Measurements from ENCODE around the gene FAM3B. TPM values are rescaled to one million over a fixed set of nuclear protein-coding genes. Genes with fewer than 3 reads are reported as not detected.

Gene FAM3B
- total RNA-seq, 2 donors from 2014 or later: 1.5 to 11.8 TPM

GRCh38 chr21:41374867-41375533, 58.4 kb downstream of the FAM3B start:
- H3K36me3 ChIP-seq: no peaks in the 10 kb centered on the region
- H3K27me3 ChIP-seq (replicated peaks; ENCODE audit: insufficient read depth): no peaks in the 10 kb centered on the region
- peaks cover 0 to 2% of the 10 kb centered on the region in 2 donors for H3K4me1 ChIP-seq (ENCODE audit: control insufficient read depth in 1 of 2, low read depth in 2 of 2)
- TF ChIP-seq CTCF (IDR thresholded peaks at IDR 0.05): no peak
- no peak overlapping the region for H3K27ac ChIP-seq
- no peak for ATAC-seq (ENCODE audit: insufficient number of reproducible peaks, low FRiP score, low read depth)
- no peaks in the 10 kb centered on the region for H3K9me3 ChIP-seq
- H3K4me3 ChIP-seq: no peak overlapping the region
- DNase-seq (ENCODE audit: low spot score): no peak

- Histone ChIP-seq H3K9me3 (no peaks in the 10 kb centered on the region), H3K4me1 (ENCODE audit: control insufficient read depth in 1 of 2, low read depth in 2 of 2) (no peaks in the 10 kb centered on the region), H3K27ac (no peak overlapping the region), H3K4me3 (no peak overlapping the region), H3K36me3 (no peaks in the 10 kb centered on the region), H3K27me3 (replicated peaks; ENCODE audit: insufficient read depth) (no peaks in the 10 kb centered on the region)
- ATAC-seq (ENCODE audit: insufficient number of reproducible peaks, low FRiP score, low read depth): no peak
- TF ChIP-seq CTCF (IDR thresholded peaks at IDR 0.05): no peak
- DNase-seq (ENCODE audit: low spot score): no peak
Measured at GRCh38 chr21:41375875-41376274, 59.3 kb downstream of the FAM3B start.

GRCh38 chr21:41377715-41378114, 61.1 kb downstream of the FAM3B start:
- DNase-seq (ENCODE audit: low spot score): no peak
- ATAC-seq (ENCODE audit: insufficient number of reproducible peaks, low FRiP score, low read depth): no peak

DNA sequence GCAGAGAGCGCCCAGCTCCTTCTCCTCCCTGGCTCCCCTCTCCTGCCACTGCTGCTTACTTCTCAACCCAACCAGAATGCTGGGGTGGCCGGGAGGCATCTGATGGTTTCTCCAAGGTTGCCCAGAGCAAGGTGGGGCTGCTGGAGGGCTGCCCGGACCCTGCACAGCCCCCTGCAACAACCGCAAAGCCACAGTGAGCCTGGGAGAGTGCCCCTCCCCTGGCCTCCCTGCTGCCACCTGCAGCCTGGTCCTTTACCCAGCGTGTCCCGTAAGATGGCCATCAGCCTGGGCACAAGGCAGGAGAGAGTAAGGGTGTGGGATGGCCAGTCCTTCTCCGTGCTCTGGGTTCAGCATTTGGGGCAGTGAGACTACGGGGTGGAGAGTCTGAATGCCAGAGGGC, 62.2 kb downstream of the FAM3B start:
- Histone ChIP-seq H3K4me3 (no peak overlapping the region), H3K36me3 (no peaks in the 10 kb centered on the region), H3K4me1 (ENCODE audit: control insufficient read depth in 1 of 2, low read depth in 2 of 2) (no peaks in the 10 kb centered on the region), H3K9me3 (no peaks in the 10 kb centered on the region), H3K27ac (no peak overlapping the region), H3K27me3 (replicated peaks; ENCODE audit: insufficient read depth) (no peaks in the 10 kb centered on the region)
- DNase-seq (ENCODE audit: low spot score): no peak
- TF ChIP-seq CTCF (IDR thresholded peaks at IDR 0.05): no peak
- no peak for ATAC-seq (ENCODE audit: insufficient number of reproducible peaks, low FRiP score, low read depth)

More at GRCh38 chr21:41377715-41378114, 61.1 kb downstream of the FAM3B start:
- H3K27me3 ChIP-seq (replicated peaks; ENCODE audit: insufficient read depth): no peaks in the 10 kb centered on the region
- no peak overlapping the region for H3K27ac ChIP-seq
- no peak overlapping the region for H3K4me3 ChIP-seq
- H3K4me1 ChIP-seq (ENCODE audit: control insufficient read depth in 1 of 2, low read depth in 2 of 2): no peaks in the 10 kb centered on the region
- H3K9me3 ChIP-seq: no peaks in the 10 kb centered on the region
- TF ChIP-seq CTCF (IDR thresholded peaks at IDR 0.05): no peak
- no peaks in the 10 kb centered on the region for H3K36me3 ChIP-seq

DNA sequence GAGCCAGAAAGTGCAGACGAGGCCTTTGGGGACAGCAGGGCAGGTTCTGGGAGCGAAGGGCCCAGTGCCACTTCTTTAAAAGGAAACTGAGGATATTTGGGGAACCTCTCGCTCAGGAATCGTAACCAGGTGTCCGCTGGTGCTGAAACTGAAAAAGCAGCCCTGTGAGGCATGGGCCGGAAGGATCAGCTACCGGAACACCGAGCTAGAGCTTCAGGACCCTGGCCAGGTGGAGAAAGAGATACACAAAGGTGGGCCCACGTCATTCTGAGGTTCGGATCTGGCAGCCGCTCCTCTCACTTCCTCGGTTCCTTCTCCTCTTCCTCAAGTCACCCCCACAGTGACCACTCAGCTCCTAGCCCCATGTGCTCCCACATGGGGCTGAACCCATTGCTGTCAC, 63.3 kb downstream of the FAM3B start:
- no peaks in the 10 kb centered on the region for H3K4me1 ChIP-seq (ENCODE audit: control insufficient read depth in 1 of 2, low read depth in 2 of 2)
- H3K36me3 ChIP-seq: no peaks in the 10 kb centered on the region
- TF ChIP-seq CTCF (IDR thresholded peaks at IDR 0.05): no peak
- H3K4me3 ChIP-seq: no peak overlapping the region
- no peaks in the 10 kb centered on the region for H3K27me3 ChIP-seq (replicated peaks; ENCODE audit: insufficient read depth)
- H3K27ac ChIP-seq: no peak overlapping the region
- no peaks in the 10 kb centered on the region for H3K9me3 ChIP-seq
- DNase-seq (ENCODE audit: low spot score): no peak
- ATAC-seq (ENCODE audit: insufficient number of reproducible peaks, low FRiP score, low read depth): no peak

Measured in thoracic aorta (tissue), 2 donors.